ENCODE measurements around the gene COL11A2. TPM values are rescaled to one million over a fixed set of nuclear protein-coding genes. Genes with fewer than 3 reads are reported as not detected.

Gene COL11A2
- total and polyA plus RNA-seq, 2 of the 13 experiments (the other 11 are each of a cell fraction or from before 2014, with no cell fraction given), result 0.55 TPM

DNA sequence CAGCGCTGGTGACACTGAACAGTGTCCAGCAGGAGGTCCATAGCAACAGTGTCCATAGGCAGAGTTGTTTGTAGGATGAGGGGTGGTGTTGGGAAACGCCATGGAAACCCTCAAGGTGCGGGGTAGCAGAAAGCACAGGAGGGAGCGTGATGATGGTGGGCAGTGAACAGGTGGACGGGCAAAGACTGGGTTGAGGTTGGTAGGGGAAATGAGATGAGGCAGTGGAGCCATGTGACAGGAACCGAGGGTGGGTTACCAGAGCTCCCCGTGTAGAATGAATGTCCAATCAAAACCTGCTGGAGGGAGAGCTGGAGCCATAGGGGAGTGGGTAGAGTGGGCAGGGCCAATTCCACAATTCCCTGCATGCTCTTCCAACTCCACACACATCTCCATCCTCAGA is 78.5 kb downstream of the COL11A2 start:
- H3K36me3 ChIP-seq (replicated peaks in 1 of 2; ENCODE audit: control insufficient read depth in 1 of 2, insufficient read depth in 2 of 2, low read length in 2 of 2), result no peaks in the 10 kb centered on the region
- in situ Hi-C loops (cut with HindIII; ENCODE audit: extremely low pct_ligation_motif_present, low pct_unique_long_range_greater_than_20kb), result no loop called here
- ChIA-PET POLR2A (interaction anchor here (0.6 kb wide), 1 partner anchor 199 kb away, joined by 3 read pairs; no protein-coding TSS in a partner anchor), CTCF (ENCODE audit: low intra/inter-chr PET ratio, low total read pairs) (no interaction called here)
- H3K27ac ChIP-seq (ENCODE audit: extremely low read length, insufficient read depth, low read length), result no peak overlapping the region
- H3K4me2 ChIP-seq (ENCODE audit: low read depth, low read length), result no peak overlapping the region
- FAIRE-seq, result no peak
- DNase-seq (ENCODE audit: low spot score), result no peak
- peaks cover 2 to 42% of the 10 kb centered on the region in 2 experiments; a peak in 4 of 5 replicates for H3K27me3 ChIP-seq (ENCODE audit: control insufficient read depth in 1 of 2, insufficient read depth in 2 of 2, low read length in 2 of 2)
- WGBS (ENCODE audit: low lambda C conversion rate), result 5% methylated on average over 7 of the region's 7 CpGs
- H4K20me1 ChIP-seq (ENCODE audit: insufficient read depth, low read length), result no peaks in the 10 kb centered on the region
- intact Hi-C loops (cut with micrococcal nuclease; ENCODE audit: unreplicated experiment), result no loop called here
- no peak for ATAC-seq
- no peak overlapping the region for H3K4me3 ChIP-seq (replicated peaks in 1 of 3; ENCODE audit: insufficient read depth in 1 of 3, low read depth in 2 of 3, low read length in 3 of 3)
- H3K9me3 ChIP-seq (ENCODE audit: low read length), result no peaks in the 10 kb centered on the region
- no peak overlapping the region for H2AFZ ChIP-seq (ENCODE audit: low read length)
- peaks cover 4% of the 10 kb centered on the region; the same call in 1 of the 2 replicates for H3K4me1 ChIP-seq (ENCODE audit: insufficient read depth, low read length)
- no peaks in the 10 kb centered on the region for H3K79me2 ChIP-seq (ENCODE audit: insufficient read depth, low read length)
- BruUV-seq (replicated peaks), result no TSS peak
- no peak overlapping the region for H3K9ac ChIP-seq (ENCODE audit: insufficient read depth, low read depth, low read length)
- TF ChIP-seq, protein P1, sequence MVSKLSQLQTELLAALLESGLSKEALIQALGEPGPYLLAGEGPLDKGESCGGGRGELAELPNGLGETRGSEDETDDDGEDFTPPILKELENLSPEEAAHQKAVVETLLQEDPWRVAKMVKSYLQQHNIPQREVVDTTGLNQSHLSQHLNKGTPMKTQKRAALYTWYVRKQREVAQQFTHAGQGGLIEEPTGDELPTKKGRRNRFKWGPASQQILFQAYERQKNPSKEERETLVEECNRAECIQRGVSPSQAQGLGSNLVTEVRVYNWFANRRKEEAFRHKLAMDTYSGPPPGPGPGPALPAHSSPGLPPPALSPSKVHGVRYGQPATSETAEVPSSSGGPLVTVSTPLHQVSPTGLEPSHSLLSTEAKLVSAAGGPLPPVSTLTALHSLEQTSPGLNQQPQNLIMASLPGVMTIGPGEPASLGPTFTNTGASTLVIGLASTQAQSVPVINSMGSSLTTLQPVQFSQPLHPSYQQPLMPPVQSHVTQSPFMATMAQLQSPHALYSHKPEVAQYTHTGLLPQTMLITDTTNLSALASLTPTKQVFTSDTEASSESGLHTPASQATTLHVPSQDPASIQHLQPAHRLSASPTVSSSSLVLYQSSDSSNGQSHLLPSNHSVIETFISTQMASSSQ (IDR thresholded peaks at IDR 0.05; ENCODE audit: low read depth), result no peak
- TF ChIP-seq, protein P1 (CRISPR knock-in tag; IDR thresholded peaks at IDR 0.05; ENCODE audit: borderline replicate concordance), result no peak
- TF ChIP-seq ADNP (CRISPR knock-in tag; IDR thresholded peaks at IDR 0.05), result no peak
- no peak for TF ChIP-seq ZNF713 (CRISPR knock-in tag; IDR thresholded peaks at IDR 0.05)
- no peak for TF ChIP-seq EHMT2 (IDR thresholded peaks at IDR 0.05; ENCODE audit: borderline replicate concordance, low read depth, low read length)
- TF ChIP-seq, protein P2, sequence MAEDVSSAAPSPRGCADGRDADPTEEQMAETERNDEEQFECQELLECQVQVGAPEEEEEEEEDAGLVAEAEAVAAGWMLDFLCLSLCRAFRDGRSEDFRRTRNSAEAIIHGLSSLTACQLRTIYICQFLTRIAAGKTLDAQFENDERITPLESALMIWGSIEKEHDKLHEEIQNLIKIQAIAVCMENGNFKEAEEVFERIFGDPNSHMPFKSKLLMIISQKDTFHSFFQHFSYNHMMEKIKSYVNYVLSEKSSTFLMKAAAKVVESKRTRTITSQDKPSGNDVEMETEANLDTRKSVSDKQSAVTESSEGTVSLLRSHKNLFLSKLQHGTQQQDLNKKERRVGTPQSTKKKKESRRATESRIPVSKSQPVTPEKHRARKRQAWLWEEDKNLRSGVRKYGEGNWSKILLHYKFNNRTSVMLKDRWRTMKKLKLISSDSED (CRISPR knock-in tag; IDR thresholded peaks at IDR 0.05), result no peak
- no peak for TF ChIP-seq TBL1XR1 (IDR thresholded peaks at IDR 0.05; ENCODE audit: borderline replicate concordance, low read length, partially characterized antibody)
- no peak for TF ChIP-seq SP5 (CRISPR knock-in tag; IDR thresholded peaks at IDR 0.05; ENCODE audit: borderline replicate concordance, low read depth)
- no peak for TF ChIP-seq SNAPC4 (CRISPR knock-in tag; IDR thresholded peaks at IDR 0.05)
